Stomach (tissue), 9 donors: ENCODE results near the gene NME4. TPM values are rescaled to one million over a fixed set of nuclear protein-coding genes. Genes with fewer than 3 reads are reported as not detected.
"Not testable (repeated sequence)": the region's sequence is repeated elsewhere in the genome, so short reads cannot be mapped to it uniquely, and the experiment has no call there.

ENCODE experiments used
- DNase-seq, 2 donors: peaks; one replicate each; pipeline versions ENCODE4 v3.0.0 to v3.0.0-alpha.2; 2013 to 2019
- H3K27ac ChIP-seq, 5 donors: fragments of 200-600 bp in 4 of 5; sonication (generic) in 4 of 5; one replicate each; pipeline ENCODE4 v1.5.1; 2013 to 2019; ENCODE audit warnings: mild to moderate bottlenecking in 1 of 5, moderate library complexity in 1 of 5
- H3K27me3 ChIP-seq, 3 donors: fragments of 200-600 bp; sonication (generic); one replicate each; pipeline ENCODE4 v1.5.1; 2017 to 2019; ENCODE audit warnings: mixed run types in 1 of 3
- H3K36me3 ChIP-seq, 4 donors: fragments of 200-600 bp; sonication (generic); 1 replicate in 3 of 4; 2 replicates in 1 of 4; pipeline ENCODE4 v1.5.1; 2016 to 2019
- H3K4me1 ChIP-seq, 4 donors: fragments of 200-600 bp; sonication (generic); one replicate each; pipeline ENCODE4 v1.5.1; 2016 to 2019
- H3K4me3 ChIP-seq, 4 donors: fragments of 200-600 bp; sonication (generic) in 3 of 4; one replicate each; pipeline ENCODE4 v1.5.1; 2016 to 2019; ENCODE audit warnings: mild to moderate bottlenecking in 1 of 4
- H3K9me3 ChIP-seq, 4 donors: fragments of 200-600 bp; sonication (generic); one replicate each; pipeline ENCODE4 v1.5.1; 2016 to 2019
- EP300 ChIP-seq: sonication (generic); formaldehyde crosslinking; IDR thresholded peaks from one replicate; pipeline ENCODE4 v1.6.1; 2017; ENCODE audit warnings: antibody characterized with exemption
- POLR2A ChIP-seq, 4 donors: fragments of 450-650 bp; IDR thresholded peaks; one replicate each; pipeline ENCODE4 v1.6.1; 2016; ENCODE audit warnings: antibody characterized with exemption in 4 of 4, control low read depth in 2 of 4, mild to moderate bottlenecking in 1 of 4, moderate library complexity in 1 of 4
- POLR2AphosphoS5 ChIP-seq, 3 donors: sonication (generic); formaldehyde crosslinking; IDR thresholded peaks; one replicate each; pipeline ENCODE4 v1.6.1; 2016; ENCODE audit warnings: antibody characterized with exemption in 3 of 3
- WGBS, 5 donors: extraction: QIAGEN DNeasy Blood & Tissue Kit in 3 of 5; methylation state at CpG; one replicate each; pipeline versions ENCODE4 v1.1.5 to v1.1.7; 2013 to 2018; 5-methylcytosine and 5-hydroxymethylcytosine counted together
- intact Hi-C: fragments of 100-400 bp; cut with DNase I; formaldehyde crosslinking; loops from one replicate; pipeline ENCODE4 v1.15.1; 2023; ENCODE audit warnings: low total_unique reads
- polyA plus RNA-seq, 3 donors: library from polyadenylated mRNA; stranded (reverse); fragments of 200-250 nt; gene quantifications; one replicate each; pipeline ENCODE4 v1.2.3, GENCODE V29; 2013
- total RNA-seq, 5 donors: library from RNA; depleted of rRNA; stranded (reverse); fragments of >200 nt; gene quantifications; one replicate each; pipeline versions ENCODE4 v1.1.0 to v1.2.3, GENCODE V29; 2014 to 2016
- TF ChIP-seq, protein P1 (sequence below), 7 experiments: fragments of 450-650 bp in 4 of 7; fragments of 200-600 bp in 3 of 7; sonication (generic) in 3 of 7; IDR thresholded peaks; one replicate each; pipeline ENCODE4 v1.5.1; 2016 to 2019; ENCODE audit warnings: antibody characterized with exemption in 7 of 7, control low read depth in 2 of 7, mild to moderate bottlenecking in 1 of 7
- donor health status: healthy with polysubstance abuse.
- donor health status: Bipolar disorder and iron deficiency.
- donor health status: healthy.

The NME4 gene
- total and polyA plus RNA-seq, 8 donors: 23.3 to 187 (median 89.8) TPM

DNA sequence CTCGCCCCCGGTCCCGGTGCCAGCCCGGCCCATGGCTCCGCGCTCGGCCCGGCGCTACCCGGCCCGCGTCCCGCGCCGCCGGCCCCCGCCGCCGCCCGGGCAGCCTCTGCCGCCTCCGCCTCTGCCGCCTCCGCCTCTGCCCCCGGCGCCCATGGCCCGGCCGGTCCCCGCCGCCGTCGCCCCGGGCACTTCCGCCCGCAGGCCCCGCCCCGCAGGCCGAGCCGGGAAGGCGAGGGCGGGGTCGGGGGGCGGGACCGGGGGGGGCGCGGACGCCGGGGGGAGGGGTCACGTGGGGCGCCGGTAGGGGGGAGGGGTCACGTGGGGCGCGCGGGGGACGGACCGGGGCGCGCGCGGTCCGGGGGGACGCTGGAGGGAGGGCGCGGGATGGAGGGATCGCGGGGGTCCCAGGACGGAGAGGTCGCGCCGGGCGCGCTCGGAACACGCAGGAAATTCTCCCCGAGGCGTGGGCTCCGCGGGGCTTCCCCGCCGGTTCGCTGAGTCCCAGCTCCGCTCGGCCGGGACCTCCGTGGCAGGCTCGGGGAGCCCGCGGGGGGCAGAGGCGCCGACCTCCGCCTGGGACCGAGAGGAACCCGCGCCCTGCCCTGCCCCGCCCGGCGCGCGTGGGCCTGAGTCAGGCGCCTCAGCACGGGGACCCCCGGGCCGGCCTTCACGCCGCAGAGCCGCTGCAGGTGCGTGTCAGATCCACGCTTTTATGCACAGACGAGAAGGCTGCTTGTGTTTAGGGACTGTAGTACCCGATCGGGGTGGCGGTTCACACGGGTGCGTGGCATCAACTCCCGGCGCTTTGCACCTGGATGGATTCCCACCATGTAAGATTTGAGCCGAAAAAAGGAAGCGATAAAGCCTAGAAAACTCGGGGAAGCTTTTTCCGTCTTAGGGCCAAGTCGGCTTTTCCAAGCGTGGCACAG, 14.9 kb upstream of the NME4 start, which contains the start of gene PGAP6:
PGAP6 (minus strand) TSS at position 190 of the 929 bp plus-strand sequence; CDS start at position 33, 157 bp downstream.
- H3K27me3 ChIP-seq: no peaks in the 10 kb centered on the region
- peaks cover 4 to 9% (median 8%) of the 10 kb centered on the region in 4 donors for H3K36me3 ChIP-seq
- 0 to 1% (median 1%) methylated on average over 22 to 115 of the region's 123 CpGs for WGBS, 5 donors
- H3K4me3 ChIP-seq: peak within 1 kb of the TSS; percentile 69 to 99 (median 92)
- no peaks in the 10 kb centered on the region for H3K9me3 ChIP-seq
- intact Hi-C loops: no loop called here
- TF ChIP-seq, protein P1, sequence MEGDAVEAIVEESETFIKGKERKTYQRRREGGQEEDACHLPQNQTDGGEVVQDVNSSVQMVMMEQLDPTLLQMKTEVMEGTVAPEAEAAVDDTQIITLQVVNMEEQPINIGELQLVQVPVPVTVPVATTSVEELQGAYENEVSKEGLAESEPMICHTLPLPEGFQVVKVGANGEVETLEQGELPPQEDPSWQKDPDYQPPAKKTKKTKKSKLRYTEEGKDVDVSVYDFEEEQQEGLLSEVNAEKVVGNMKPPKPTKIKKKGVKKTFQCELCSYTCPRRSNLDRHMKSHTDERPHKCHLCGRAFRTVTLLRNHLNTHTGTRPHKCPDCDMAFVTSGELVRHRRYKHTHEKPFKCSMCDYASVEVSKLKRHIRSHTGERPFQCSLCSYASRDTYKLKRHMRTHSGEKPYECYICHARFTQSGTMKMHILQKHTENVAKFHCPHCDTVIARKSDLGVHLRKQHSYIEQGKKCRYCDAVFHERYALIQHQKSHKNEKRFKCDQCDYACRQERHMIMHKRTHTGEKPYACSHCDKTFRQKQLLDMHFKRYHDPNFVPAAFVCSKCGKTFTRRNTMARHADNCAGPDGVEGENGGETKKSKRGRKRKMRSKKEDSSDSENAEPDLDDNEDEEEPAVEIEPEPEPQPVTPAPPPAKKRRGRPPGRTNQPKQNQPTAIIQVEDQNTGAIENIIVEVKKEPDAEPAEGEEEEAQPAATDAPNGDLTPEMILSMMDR (IDR thresholded peaks at IDR 0.05): no peak
- TF ChIP-seq POLR2AphosphoS5 (IDR thresholded peaks at IDR 0.05): peak in 2 of 3 donors; percentile 42 to 59
- TF ChIP-seq POLR2A (IDR thresholded peaks at IDR 0.05): no peak
- TF ChIP-seq EP300: no peak
- peak within 1 kb of the TSS; percentile 82 to 97 (median 92) for H3K27ac ChIP-seq
- peak; percentile 79 to 88 for DNase-seq
- peaks cover 42 to 61% (median 53%) of the 10 kb centered on the region in 4 donors for H3K4me1 ChIP-seq

DNA sequence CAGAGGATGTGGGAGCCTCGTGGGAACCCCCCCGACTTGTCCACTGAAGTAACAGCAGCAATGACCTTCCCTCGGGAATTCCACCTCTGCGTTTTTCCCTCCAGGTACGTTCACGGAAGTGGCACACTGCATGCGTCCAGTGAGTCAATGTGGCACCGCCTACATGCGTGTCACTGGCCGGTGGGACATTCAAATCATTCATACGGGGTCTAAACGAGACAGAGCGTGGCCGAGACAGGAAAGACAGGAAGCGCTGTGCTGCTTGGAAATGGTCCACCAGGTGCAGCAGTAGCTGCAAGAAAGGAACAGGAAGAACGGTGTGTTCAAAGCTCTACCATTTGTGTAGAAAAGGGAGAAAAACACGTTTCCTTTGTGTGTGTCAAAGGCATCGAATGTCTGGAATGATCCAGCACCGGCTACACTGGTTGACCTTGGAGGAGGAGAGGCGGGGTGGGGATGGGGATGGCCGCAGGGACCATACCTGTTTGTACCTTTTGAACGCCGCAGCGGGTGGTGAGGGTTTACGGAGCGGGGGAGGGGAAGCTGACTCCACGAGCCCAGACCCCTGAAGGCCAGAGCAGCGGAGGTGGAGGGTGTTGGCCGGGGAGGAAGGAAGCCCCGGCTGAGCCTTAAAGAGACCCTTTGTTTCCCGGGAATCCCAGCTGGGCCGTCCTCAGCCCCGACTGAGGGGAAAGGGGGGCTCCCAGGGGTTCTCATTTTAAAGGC, 13.5 kb upstream of the NME4 start:
- DNase-seq: peak; percentile 81 to 89
- peak overlapping the region; percentile 69 to 99 (median 91) for H3K4me3 ChIP-seq
- peak overlapping the region; percentile 57 to 97 (median 92) for H3K27ac ChIP-seq

DNA sequence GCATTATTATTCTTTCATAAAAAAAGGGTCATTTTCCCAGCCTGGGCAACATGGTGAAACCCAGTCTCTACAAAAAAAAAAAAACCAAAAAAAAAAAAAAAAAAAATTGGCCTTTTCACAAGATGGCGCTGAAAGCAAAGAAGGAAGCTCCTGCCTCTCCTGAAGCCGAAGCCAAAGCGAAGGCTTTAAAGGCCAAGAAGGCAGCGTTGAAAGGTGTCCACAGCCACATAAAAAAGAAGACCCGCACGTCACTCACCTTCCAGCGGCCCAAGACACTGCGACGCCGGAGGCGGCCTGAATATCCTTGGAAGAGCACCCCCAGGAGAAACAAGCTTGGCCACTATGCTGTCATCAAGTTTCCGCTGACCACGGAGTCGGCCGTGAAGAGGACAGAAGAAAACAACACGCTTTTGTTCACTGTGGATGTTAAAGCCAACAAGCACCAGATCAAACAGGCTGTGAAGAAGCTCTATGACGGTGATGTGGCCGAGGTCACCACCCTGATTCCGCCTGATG, 10.3 kb upstream of the NME4 start:
- 78 to 83% (median 80%) methylated on average over 19 of the region's 19 CpGs for WGBS, 5 donors
- Histone ChIP-seq H3K4me1 (peaks cover 24 to 56% (median 40%) of the 10 kb centered on the region in 4 donors), H3K36me3 (no peaks in the 10 kb centered on the region), H3K27ac (peak overlapping the region in 2 of 5 donors; percentile 35 to 76), H3K27me3 (no peaks in the 10 kb centered on the region), H3K9me3 (no peaks in the 10 kb centered on the region), H3K4me3 (no peak overlapping the region)
- intact Hi-C loops: no loop called here
- no peak for DNase-seq
- TF ChIP-seq, protein P1 (IDR thresholded peaks at IDR 0.05): no peak
- TF ChIP-seq EP300: no peak

More for the DNA sequence above, 13.5 kb upstream of the NME4 start:
- intact Hi-C loops: no loop called here
- Histone ChIP-seq H3K27me3 (no peaks in the 10 kb centered on the region), H3K4me1 (peaks cover 49 to 74% (median 61%) of the 10 kb centered on the region in 4 donors), H3K36me3 (no peaks in the 10 kb centered on the region), H3K9me3 (no peaks in the 10 kb centered on the region)
- TF ChIP-seq EP300 (no peak), POLR2AphosphoS5 (IDR thresholded peaks at IDR 0.05) (peak in 2 of 3 donors; percentile 78 to 88)
- WGBS, 5 donors: 12 to 40% (median 18%) methylated on average over 31 to 33 of the region's 33 CpGs

DNA sequence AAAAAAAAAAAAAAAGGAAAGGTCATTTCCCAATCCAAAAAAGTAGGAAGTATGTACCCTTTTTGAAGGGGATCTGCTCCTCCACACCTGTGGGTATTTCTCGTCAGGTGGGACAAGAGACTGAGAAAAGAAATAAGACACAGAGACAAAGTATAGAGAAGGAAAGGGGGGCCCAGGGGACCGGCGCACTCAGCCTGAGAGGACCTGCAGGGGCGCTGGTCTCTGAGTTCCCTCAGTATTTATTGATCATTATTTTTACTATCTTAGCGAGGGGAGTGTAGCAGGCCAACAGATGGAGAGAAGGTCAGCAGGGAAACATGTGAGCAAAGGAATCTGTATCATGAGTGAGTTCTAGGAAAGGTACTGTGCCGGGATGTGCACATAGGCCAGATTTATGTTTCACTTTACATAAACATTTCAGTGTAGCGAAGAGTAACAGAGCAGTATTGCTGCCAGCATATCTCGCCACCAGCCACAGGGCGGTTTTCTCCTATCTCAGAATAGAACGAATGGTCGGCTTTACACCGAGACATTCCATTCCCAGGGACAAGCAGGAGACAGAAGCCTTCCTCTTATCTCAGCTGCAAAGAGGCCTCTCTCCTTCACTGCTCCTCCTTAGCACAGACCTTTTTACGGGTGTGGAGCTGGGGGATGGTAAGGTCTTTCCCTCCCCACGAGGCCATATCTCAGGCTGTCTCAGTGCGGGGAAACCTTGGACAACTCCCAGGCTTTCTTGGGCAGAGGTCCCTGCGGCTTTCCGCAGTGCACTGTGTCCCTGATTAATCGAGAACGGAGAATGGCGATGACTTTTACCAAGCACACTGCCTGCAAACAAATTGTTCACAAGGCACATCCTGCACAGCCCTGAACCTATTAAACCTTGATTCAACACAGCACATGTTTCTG, 9.0 kb upstream of the NME4 start:
- DNase-seq: peak in 1 of 2 donors; percentile 65
- H3K36me3 ChIP-seq, H3K9me3 ChIP-seq, intact Hi-C loops, H3K27me3 ChIP-seq, H3K4me3 ChIP-seq: not testable (repeated sequence)
- Histone ChIP-seq H3K4me1 (peaks cover 17 to 50% (median 34%) of the 10 kb centered on the region in 4 donors), H3K27ac (peak overlapping the region in 4 of 5 donors; percentile 31 to 76 (median 51))
- WGBS, 5 donors: 21 to 49% (median 25%) methylated on average over 20 of the region's 20 CpGs
